Measurements from ENCODE around the gene LRMDA. TPM values are rescaled to one million over a fixed set of nuclear protein-coding genes. Genes with fewer than 3 reads are reported as not detected.

The LRMDA gene
- total and polyA plus RNA-seq, 2 of the 13 experiments (the other 11 are each of a cell fraction or from before 2014, with no cell fraction given): 13.4 to 22.0 TPM

- TF ChIP-seq ARID5B (CRISPR knock-in tag; IDR thresholded peaks at IDR 0.05) (peak; percentile 95), ZNF782 (CRISPR knock-in tag; IDR thresholded peaks at IDR 0.05; ENCODE audit: borderline replicate concordance) (no peak), TCF7L2 (IDR thresholded peaks at IDR 0.05; ENCODE audit: low read depth, low read length) (no peak), RAD21 (CRISPR knock-in tag; IDR thresholded peaks at IDR 0.05) (peak; percentile 42; the same call in 1 of the 2 replicates), PRMT3 (CRISPR knock-in tag; IDR thresholded peaks at IDR 0.05; ENCODE audit: borderline replicate concordance, low read depth) (no peak), SOX6 (IDR thresholded peaks at IDR 0.05) (no peak), SOX6 (CRISPR knock-in tag; IDR thresholded peaks at IDR 0.05) (peak; percentile 90), NKX3-1 (CRISPR knock-in tag; IDR thresholded peaks at IDR 0.05) (peak; percentile 45; the same call in 1 of the 2 replicates), EZH2 (conservative IDR thresholded peaks at IDR 0.05; ENCODE audit: low read depth, low read length) (no peak), GPBP1L1 (CRISPR knock-in tag; IDR thresholded peaks at IDR 0.05) (no peak), ZNF367 (CRISPR knock-in tag; IDR thresholded peaks at IDR 0.05; ENCODE audit: borderline replicate concordance) (no peak), ZBTB46 (CRISPR knock-in tag; IDR thresholded peaks at IDR 0.05; ENCODE audit: borderline replicate concordance) (no peak), RNF2 (conservative IDR thresholded peaks at IDR 0.05; ENCODE audit: low read depth) (no peak), ZGPAT (CRISPR knock-in tag; IDR thresholded peaks at IDR 0.05) (peak; percentile 87; the same call in 1 of the 2 replicates), FOXC1 (CRISPR knock-in tag; IDR thresholded peaks at IDR 0.05; ENCODE audit: borderline replicate concordance) (peak; percentile 53; the same call in 1 of the 2 replicates), BORCS8-MEF2B (CRISPR knock-in tag; IDR thresholded peaks at IDR 0.05) (0 out of 2 replicates have a peak, but pooled peaks have one; percentile 55), TRIM24 (CRISPR knock-in tag; IDR thresholded peaks at IDR 0.05) (peak; percentile 83; the same call in 1 of the 2 replicates), ZNF512 (CRISPR knock-in tag; IDR thresholded peaks at IDR 0.05) (0 out of 2 replicates have a peak, but pooled peaks have one; percentile 68), ZNF792 (CRISPR knock-in tag; IDR thresholded peaks at IDR 0.05) (peak; percentile 87), ZNF557 (CRISPR knock-in tag; IDR thresholded peaks at IDR 0.05) (no peak)
Measured at GRCh38 chr10:76024460-76025123, 593.2 kb downstream of the LRMDA start (continued).

Data from HepG2 (cell line).